Bone marrow (tissue), 2 donors: ENCODE results near the gene HLA-F.

ENCODE experiments used
- DNase-seq, 2 donors: peaks; one replicate each; lab custom pipeline; 2025; lab: John Stamatoyannopoulos, UW

HLA-F gene

DNA sequence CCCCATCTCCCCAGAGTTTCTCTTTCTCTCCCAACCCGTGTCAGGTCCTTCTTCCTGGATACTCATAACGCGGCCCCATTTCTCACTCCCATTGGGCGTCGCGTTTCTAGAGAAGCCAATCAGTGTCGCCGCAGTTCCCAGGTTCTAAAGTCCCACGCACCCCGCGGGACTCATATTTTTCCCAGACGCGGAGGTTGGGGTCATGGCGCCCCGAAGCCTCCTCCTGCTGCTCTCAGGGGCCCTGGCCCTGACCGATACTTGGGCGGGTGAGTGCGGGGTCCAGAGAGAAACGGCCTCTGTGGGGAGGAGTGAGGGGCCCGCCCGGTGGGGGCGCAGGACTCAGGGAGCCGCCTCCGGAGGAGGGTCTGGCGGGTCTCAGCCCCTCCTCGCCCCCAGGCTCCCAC is at the start of gene HLA-F:
HLA-F (plus strand) TSS at position 173 of the 404 bp plus-strand sequence; CDS start at position 203, 30 bp downstream.
- peak; percentile 49 to 80 for DNase-seq

DNA sequence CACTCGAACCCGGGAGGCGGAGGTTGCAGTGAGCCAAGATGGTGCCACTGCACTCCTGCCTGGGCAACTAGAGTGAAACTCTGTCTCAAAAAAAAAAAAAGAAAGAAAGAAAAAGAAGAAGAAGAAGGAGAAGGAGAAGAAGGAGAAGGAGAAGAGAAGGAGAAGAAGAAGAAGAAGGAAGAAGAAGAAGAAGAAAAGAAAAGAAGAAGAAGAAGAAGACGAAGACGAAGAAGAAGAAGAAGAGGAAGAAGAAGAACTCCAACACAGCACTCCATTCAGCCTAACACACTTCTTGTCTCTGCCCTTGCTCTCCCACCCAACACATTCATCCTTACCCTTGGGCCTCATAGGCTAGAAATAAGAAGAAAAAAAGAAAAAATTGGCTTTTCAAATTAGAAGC is 49.2 kb upstream of the HLA-F start:
- no peak for DNase-seq

DNA sequence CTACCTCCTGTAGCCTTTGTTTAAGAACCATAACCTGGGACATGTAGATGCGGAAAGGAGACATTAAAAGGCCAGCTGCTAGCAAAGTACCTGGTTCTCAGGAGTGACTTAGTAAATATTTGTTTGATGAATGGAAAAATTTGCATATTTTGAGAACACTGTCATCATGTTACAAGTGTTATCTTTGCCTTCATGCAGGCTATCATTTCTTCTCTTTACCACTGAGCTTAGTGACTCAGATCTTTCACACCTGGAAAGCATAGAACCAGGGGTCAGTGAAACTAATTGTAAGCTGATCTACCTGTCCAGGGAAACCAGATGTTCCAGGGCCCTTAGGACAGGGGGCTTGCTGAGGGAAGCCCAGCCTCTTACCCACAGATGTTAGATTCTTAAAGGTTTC is 47.7 kb upstream of the HLA-F start:
- DNase-seq = no peak

DNA sequence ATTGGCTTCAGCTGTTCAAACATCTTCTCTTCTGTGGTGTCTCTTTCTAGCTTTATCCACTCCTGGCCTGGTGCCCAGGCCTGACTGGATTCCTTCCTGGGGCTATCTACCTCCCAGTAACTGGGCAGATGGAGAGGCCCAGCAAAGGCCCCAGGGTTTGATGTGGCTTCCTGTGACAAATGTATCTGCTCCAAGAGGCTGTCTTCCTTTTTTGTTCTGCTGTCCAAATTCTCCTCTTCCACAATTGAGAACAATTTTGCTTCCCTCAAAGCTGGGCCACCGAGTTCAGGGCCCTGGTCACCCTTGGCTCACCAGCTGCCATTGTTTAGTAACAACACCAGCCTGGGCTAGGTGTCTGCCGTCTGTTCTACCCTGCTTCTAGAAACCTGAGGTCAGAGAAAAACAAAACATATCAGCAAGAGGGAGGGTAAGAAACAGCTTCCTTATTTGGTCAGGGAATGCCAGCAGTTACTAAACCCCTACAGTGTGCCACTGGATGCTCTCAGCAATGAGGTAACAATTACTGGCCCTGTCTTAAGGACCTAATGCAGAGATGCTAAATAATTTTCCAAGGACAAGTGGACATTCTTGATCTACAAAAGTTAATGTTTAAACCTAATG is 46.1 kb upstream of the HLA-F start:
- no peak for DNase-seq

DNA sequence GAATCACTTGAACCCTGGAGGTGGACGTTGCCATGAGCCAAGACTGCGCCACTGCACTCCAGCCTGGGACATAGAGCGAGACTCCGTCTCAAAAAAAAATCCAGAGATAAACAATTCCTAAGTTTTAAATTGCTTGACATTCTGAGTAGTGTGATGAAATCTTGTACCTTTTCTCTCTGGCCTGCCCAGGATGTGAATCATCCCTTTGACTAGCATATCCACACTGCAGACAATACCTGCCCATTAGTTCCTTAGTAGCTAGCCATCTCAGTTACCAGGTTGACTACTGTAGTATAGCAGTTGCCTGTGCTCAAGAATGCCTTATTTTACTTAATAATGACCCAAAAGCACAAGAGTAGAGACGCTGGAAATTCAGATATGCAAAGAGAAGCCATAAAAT is 45.1 kb upstream of the HLA-F start:
- no peak for DNase-seq

DNA sequence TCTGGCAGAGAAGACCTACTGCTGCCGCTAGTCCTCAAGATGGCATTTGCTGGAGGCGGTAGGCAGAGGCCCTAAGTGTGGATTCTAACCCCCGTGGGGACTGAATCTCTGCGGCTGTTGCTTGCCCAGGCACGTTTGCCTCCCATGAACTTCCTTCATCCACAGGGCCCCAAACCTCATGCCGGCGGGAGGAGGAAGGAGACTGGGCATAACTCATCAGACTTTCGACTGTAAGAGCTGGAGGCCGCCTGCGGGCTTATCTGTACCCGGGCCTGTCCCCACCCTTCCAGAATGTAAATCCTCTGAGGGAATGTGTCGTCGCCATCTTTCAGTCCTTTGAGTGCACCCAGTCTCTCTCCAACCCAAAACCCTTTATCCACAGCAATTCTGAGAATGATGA is 43.3 kb upstream of the HLA-F start:
- no peak for DNase-seq

DNA sequence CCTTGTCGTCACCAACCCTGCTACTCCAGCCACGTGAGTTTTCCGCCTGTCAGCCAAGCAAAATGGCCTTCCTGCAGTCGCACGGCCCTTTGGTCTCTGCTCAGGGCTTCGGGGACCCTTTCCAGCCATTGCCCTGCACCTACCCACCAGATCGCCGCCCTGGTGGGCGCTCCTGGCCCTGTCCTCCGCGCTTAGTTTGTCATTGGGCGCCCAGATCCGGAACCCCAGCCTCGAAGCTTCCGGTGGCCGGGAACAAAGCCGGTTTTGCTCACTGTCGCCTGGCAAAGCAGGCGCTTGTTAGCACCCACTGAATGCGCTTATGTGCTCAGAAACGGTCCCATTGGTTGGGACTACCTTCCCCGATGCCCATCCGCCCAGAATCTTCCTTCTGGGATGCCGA is 42.8 kb upstream of the HLA-F start:
- no peak for DNase-seq

DNA sequence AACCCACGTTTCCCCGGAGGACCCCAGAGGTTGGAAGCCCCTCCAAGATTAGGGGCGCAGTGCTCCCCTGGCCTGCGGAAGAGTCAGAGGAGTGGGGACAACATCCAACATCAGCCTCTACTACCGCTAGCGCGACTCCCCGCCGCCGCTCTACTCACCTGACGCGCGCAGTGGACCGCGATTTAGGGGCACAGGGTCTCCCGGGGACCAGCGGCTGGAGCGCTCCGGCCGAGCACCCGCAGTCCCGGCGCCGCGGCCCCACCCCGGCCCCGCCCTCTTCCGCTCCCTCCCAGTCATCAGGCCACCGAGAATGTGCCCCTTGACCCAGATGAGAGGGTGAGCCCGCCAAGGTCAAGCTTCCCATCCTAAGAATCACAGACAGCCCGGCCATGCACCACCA is 42.3 kb upstream of the HLA-F start, which contains the start of gene ZFP57:
ZFP57 (minus strand) TSS at position 249 of the 400 bp plus-strand sequence. CDS start 4,149 bp downstream, outside the sequence.
- no peak for DNase-seq

DNA sequence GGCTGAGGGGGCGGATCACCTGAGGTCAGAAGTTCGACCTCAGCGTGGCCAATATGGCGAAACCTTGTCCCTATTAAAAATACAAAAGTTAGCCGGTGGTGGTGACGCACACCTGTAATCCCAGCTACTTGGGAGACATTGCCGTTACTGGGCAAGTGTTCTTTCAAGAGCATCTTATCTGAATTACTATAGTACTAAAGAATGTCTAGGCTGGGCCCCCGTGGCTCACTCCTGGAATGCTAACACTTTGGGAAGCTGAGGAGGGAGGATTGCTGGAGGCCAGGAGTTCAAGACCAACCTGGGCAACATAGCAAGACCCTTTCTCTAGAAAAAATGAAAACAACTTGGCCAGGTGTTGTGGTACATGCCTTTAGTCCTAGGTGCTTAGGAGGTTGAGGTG is 41.4 kb upstream of the HLA-F start:
- no peak for DNase-seq

DNA sequence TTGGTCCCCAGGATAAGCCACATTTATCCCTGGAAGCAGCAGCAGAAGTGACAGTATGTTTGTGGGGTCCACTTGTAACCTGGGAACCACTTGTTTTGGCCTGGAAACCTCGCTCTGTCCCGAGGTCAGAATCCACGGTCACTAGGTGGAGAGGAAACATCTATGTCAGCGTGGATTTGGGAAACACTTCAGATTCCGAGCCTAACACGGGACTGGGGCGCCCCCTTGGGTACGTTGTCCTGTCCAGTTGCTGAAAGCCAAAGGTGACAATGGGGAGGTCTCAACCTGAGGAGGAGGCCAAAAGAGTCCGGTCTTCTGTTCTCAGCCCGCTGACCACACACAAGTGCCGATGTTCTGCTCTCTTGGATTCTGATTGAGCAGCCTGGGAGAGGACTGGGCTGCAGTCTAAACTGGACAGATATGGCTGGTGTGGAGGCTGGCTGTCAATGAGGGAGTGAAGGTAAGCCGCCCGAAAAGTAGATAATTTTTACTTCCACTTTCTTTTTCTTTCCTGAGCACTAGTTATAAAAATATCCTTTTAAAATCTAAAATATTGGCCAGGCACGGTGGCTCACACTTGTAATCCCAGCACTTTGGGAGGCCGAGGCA is 37.4 kb upstream of the HLA-F start:
- DNase-seq = no peak

DNA sequence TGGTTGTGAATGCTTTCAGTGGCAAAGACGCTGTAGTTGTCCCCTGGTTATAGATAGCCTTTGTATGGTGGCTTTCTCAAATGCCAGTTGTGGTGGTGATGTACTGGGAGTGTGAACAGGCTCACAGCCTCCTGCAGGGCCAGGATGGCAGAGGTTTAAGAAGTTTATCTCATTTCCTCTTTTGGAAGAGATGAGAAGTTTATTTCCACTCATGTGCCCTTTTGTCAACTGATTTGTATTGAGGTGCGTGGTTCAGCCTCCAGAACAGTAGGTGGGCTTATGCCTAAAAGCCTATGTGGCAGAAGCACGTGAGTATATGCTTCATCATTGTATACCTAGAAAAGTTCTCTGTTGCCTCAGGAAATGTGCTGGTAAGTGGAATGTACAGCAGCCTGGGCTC is 28.6 kb upstream of the HLA-F start:
- no peak for DNase-seq

DNA sequence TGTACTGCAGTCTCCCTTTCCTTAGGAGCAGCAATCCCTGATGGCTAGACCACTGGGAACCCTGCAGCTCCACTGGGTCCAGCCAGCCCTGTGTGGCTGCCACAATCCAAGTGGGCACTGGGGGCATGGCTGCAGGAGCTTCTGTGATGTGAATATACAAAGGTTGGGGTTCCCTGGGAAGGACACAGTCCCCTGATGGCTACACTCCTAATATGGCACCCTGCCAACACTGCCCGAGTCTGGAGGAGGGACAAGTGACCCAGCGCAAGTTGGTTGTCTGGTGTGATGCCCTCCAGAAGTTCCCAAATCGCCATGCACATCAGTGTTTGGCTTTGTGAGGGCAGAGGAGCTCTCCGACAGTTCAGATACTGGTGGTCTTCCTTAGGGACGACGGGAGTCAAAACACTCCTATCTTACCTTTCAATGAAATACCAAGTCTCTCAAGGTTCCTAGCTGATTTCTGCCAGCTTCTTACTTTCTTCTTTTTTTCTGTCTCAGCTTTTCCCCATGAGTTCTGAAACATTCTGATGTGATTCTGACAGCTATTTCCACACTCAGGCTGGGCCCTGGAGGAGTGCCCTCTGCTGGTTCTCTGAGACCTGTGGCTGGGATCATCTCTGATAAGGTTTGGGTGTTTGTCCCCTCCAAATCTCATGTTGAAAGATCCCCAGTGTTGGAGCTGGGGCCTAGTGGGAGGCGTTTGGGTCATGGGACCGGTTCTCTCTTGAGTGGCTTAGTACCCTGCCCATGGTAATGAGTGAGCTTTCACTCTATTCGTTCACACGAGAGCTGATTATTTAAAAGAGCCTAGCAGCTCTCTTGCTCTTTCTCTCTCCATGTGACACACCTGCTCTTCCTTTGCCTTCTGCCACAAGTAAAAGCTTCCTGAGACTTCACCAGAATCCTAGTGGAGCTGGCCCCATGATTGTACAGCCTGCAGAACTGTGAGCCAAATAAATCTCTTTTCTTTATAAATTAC is 26.8 kb upstream of the HLA-F start:
- no peak for DNase-seq

DNA sequence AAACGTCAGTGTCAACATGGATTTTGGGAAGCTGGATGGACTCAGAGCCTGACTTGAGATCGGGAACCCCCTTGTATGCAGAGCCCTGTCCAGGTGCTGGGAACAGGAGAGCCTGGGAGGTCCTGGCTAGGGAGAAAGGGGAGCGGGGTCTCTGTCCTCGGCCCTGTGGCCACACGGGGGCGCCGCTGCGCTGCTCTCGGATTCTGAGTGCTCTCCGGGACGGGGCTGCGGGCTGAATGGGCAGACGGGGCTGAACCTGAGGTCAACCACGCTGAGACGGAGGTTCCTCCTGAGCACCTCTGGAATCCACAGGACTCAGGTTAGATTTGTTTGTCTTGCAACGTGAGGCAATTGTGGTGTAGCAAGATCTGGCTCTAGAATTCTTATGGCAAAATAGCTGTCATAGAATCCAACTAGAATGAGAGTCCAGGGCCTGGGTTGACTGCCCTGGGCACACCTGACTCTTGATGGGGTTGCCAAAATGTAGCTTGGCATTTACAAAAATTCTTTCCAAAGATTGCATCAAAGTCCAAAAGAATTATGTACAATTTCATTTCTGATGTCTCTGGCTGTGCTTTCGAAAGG is 20.6 kb upstream of the HLA-F start:
- DNase-seq = peak in 1 of 2 donors; percentile 16

DNA sequence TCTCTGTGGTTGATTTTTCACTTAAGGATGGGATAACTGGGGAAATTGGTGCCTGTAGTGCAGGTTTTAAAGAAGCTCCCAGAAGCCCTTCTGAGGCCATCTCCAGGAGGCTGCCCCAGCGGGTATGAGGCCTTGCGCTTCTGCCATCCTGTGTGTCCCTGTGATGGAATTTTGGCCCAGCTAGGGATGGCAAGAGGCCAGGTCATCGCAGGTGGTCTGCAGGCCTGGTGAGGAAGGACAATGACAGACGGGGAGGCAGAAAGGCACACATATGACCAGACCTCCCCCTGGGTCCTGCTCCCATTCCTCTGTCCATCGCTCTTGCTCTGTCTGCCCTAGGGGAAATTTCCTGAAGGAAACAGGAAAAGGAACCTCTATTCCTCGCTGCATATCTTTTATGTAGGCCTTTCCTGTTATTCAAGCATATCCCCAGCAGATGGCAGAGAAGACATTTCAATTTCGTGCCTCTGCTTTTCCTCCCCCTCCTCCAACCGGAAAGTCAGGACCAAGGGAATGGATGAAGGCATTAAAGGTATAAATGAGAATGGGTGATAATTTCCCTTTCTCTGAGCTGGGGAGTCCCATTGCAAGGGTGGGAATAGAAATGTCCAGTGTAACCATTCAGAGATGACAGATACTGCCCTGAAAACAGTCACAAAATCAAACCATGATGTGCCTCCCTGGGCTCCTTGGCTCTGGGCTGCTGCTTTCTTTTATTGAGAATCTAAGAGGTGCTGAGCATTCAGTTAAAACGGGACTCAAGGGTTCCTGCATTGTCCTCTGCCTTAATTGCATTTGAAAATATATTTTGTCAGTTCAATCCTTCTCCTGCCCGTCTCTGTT is 17.6 kb upstream of the HLA-F start:
- no peak for DNase-seq

DNA sequence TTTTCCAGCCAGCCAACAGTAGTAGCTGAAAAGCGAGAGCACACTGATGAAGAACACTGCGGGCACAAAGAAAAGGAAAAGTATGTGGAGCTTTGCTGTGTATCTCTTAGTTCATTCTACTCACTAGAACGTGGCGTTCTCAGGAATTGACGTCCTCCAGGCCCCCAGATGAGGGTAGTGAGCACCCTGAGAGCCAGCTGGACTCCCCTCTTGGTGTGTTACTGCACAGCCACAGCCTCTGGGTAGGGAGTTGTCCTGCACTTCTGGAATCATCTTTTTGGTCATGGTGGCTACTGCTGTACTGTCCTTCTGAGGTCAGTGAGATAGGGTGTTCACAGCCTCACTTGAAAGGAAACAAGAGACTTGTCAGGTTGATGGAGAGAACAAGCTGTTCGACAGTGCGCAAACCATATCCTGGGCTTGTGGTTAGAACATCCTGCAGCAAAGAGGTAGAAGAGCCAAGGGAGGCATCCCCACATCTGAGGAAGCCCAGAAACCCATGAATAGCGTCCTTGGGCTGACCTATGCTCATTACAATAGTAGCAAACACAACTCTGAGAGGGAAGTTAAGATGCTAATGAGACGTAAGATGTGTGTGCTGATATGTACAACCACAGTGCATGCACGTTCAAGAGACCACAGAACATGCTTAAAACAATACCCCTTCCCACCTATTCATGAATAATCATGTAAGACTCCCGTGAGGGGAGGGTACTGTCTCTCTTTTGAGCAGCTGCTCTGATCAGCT is 14.6 kb upstream of the HLA-F start:
- no peak for DNase-seq

DNA sequence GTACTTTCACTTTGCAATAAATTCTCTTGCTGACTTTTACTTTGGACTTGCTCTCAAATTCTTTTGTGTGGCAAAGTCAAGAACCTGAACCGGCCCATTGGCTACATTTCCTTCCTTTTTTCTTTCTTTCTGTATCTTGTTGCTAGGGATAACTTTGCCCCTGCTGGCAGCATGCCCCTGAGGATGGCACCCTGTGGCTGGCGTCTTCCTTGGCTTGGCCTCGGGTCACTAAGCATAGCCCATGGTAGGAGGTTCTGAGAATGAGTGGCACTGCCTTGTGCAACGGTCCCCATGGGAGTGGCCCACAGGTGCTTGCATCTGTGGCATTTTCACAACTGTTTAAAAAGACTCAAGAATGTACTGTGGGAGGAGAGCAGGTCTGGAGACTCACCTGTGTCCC is 14.0 kb upstream of the HLA-F start:
- no peak for DNase-seq

DNA sequence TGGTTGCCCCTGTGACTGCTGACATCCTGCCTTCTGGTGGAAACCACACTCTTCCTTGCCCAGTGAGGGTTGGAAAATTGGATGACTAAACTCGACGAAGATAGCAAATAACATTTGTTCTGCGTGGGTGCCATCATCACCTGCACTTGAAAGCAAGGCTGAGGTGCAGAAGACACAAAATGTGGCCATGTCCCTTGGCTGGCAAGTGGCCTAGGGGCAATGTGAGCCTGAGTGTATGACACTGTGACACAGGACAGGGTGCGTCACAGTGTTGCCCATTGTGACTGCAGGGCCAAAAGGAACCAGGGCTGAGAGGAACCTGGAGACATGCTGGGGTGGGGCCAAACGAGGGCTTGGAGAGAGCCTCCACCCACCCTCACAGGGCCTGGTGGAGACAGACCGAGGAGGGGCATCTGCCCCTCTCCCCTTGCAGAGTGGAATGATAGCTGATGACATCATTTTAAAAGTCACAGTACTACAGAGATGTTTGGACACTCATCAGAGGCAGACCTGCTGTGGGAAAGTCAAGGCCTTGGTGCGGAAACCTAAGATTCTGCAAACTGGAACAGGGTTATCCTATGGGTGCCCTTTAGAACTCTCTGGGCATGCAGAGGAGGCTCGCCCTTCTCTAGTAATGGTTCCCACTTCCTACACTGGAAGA is 12.8 kb upstream of the HLA-F start:
- DNase-seq = no peak

DNA sequence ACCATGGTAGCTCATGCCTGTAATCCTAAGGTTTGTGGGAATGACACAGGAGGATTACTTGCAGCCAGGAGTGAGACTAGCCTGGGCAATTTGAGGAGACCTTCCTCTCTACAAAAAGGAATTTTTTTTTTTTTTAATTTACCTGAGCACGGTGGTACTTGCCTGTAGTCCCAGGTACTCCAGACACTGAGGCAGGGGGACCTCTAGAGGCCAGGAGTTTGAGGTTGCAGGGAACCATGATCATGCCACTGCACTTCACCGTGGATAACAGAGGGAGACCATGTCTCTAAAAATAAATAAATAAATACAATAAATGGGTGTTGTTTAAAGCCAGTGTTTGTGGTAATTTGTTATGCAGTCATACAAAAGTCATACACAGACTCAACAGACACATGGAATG is 2.4 kb upstream of the HLA-F start:
- no peak for DNase-seq

DNA sequence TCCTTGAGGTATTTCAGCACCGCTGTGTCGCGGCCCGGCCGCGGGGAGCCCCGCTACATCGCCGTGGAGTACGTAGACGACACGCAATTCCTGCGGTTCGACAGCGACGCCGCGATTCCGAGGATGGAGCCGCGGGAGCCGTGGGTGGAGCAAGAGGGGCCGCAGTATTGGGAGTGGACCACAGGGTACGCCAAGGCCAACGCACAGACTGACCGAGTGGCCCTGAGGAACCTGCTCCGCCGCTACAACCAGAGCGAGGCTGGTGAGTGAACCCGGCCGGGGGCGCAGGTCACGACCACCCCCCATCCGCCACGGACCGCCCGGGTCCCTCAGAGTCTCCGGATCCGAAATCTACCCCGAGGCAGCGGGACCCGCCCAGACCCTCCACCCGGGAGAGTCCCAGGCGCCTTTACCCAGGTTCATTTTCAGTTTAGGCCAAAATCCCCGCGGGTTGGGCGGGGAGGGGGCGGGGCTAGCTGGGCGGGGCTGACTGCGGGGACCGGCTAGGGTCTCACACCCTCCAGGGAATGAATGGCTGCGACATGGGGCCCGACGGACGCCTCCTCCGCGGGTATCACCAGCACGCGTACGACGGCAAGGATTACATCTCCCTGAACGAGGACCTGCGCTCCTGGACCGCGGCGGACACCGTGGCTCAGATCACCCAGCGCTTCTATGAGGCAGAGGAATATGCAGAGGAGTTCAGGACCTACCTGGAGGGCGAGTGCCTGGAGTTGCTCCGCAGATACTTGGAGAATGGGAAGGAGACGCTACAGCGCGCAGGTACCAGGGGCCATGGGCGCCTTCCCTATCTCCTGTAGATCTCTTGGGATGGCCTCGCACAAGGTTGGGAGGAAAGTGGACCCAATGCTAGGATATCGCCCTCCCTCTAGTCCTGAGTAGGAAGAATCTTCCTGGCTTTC is 693 bp downstream of the HLA-F start:
- peak in 1 of 2 donors; percentile 26 for DNase-seq
